Peyer's patch (tissue), 4 donors: ENCODE measurements around the gene AMZ1. TPM values are rescaled to one million over a fixed set of nuclear protein-coding genes. Genes with fewer than 3 reads are reported as not detected.
"Not testable (repeated sequence)": the region's sequence is repeated elsewhere in the genome, so short reads cannot be mapped to it uniquely, and the experiment has no call there.

Experiments used
- DNase-seq, 3 donors: peaks; one replicate each; pipeline ENCODE4 v3.0.0-alpha.2; 2017 to 2019
- H3K27ac ChIP-seq, 4 donors: fragments of 200-600 bp; sonication (generic); one replicate each; pipeline ENCODE4 v1.5.1; 2016 to 2019
- H3K27me3 ChIP-seq, 2 donors: fragments of 200-600 bp; sonication (generic); one replicate each; pipeline ENCODE4 v1.5.1; 2019
- H3K36me3 ChIP-seq, 3 donors: fragments of 200-600 bp; sonication (generic); one replicate each; pipeline ENCODE4 v1.5.1; 2016 to 2019
- H3K4me1 ChIP-seq, 4 donors: fragments of 200-600 bp; sonication (generic); one replicate each; pipeline ENCODE4 v1.5.1; 2016 to 2019
- H3K4me3 ChIP-seq, 4 donors: fragments of 200-600 bp; sonication (generic); 1 replicate in 3 of 4; 2 replicates in 1 of 4; pipeline ENCODE4 v1.5.1; 2016 to 2019; ENCODE audit warnings: mild to moderate bottlenecking in 1 of 4
- H3K9me3 ChIP-seq, 4 donors: fragments of 200-600 bp; sonication (generic); one replicate each; pipeline ENCODE4 v1.5.1; 2016 to 2019; ENCODE audit warnings: mild to moderate bottlenecking in 1 of 4
- POLR2A ChIP-seq, 2 donors: fragments of 450-650 bp; IDR thresholded peaks; one replicate each; pipeline ENCODE4 v1.5.1; 2017; ENCODE audit warnings: antibody characterized with exemption in 2 of 2, mild to moderate bottlenecking in 2 of 2, moderate library complexity in 2 of 2
- total RNA-seq, 4 donors: library from RNA; depleted of rRNA; stranded (reverse); fragments of >200 nt; gene quantifications; one replicate each; pipeline ENCODE4 v1.1.0, GENCODE V29; 2016
- TF ChIP-seq, protein P1 (sequence below), 6 experiments: fragments of 450-650 bp in 4 of 6; fragments of 200-600 bp in 2 of 6; sonication (generic) in 1 of 6; IDR thresholded peaks; one replicate each; pipeline ENCODE4 v1.5.1; 2017 to 2019; ENCODE audit warnings: antibody characterized with exemption in 6 of 6, mild to moderate bottlenecking in 3 of 6, moderate library complexity in 1 of 6

Gene AMZ1
- total RNA-seq, 4 donors from 2014 or later = 0.67 TPM; not detected in 3

DNA sequence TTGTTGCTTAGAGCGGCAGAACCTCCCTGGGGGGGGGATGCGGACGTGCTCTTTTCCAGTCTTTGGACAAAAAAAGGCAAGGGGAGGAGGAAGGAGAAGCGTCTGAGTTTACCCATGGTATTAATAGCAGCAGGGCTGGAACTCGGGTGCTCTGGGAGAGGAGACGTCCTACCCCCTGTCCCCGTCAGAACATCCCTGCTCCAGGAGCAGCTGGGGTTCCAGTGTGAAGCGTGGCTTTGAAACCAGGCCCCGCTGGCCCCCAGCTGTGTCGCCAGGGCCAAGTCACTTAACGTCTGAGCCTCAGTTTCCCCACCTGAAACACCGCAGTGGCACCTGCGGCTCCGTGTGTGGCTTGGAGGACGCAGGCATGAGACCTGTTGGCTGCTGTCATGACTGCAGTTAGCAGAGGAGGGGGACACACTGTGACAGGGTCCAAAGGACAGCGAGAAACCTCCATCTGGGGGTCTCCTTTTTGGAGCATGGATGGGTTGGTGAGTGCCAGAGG is 1.4 kb downstream of the AMZ1 start:
- TF ChIP-seq POLR2A (IDR thresholded peaks at IDR 0.05) = no peak
- TF ChIP-seq, protein P1, sequence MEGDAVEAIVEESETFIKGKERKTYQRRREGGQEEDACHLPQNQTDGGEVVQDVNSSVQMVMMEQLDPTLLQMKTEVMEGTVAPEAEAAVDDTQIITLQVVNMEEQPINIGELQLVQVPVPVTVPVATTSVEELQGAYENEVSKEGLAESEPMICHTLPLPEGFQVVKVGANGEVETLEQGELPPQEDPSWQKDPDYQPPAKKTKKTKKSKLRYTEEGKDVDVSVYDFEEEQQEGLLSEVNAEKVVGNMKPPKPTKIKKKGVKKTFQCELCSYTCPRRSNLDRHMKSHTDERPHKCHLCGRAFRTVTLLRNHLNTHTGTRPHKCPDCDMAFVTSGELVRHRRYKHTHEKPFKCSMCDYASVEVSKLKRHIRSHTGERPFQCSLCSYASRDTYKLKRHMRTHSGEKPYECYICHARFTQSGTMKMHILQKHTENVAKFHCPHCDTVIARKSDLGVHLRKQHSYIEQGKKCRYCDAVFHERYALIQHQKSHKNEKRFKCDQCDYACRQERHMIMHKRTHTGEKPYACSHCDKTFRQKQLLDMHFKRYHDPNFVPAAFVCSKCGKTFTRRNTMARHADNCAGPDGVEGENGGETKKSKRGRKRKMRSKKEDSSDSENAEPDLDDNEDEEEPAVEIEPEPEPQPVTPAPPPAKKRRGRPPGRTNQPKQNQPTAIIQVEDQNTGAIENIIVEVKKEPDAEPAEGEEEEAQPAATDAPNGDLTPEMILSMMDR (IDR thresholded peaks at IDR 0.05) = no peak
- no peak overlapping the region for H3K4me3 ChIP-seq
- peaks cover 0 to 18% (median 16%) of the 10 kb centered on the region in 4 donors for H3K4me1 ChIP-seq
- peaks cover 0 to 22% of the 10 kb centered on the region in 2 donors for H3K27me3 ChIP-seq
- H3K36me3 ChIP-seq = no peaks in the 10 kb centered on the region
- no peak overlapping the region for H3K27ac ChIP-seq
- no peak for DNase-seq
- no peaks in the 10 kb centered on the region for H3K9me3 ChIP-seq

DNA sequence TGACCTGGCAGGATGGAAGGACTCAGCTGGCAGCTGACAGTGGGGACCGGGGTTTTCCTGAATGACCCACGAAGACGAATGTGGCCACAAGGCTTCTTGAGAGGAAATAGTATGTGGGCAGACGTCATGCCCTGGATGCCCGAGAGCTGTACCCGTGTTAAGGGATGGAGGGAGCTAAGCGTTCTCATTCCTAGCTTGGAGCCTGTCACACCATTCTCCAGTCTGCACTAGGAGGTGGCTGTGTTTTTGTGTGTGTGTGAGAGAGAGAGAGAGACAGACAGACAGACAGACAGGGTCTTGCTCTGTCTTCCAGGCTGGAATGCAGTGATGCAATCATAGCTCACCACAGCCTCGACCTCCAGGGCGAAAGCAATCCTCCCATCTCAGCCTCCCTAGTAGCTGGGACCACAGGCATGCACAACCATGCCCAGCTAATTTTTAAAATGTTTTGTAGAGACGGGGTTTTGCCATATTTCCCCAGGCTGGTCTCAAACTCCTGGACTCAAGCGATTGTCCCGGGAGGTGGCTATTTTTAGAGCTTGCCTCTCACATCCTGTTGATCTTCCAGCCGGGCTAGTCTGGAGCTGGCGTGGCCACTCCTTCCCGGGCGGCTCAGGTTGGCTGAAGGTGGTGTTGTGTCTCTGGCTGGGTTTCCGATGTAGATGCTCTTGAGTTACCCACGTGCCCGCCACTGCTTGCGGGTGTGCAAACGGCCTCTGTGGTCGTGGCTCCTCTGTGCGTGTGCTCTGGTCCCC is 2.1 kb downstream of the AMZ1 start:
- Histone ChIP-seq H3K9me3 (no peaks in the 10 kb centered on the region), H3K27ac (no peak overlapping the region), H3K27me3 (peaks cover 0 to 22% of the 10 kb centered on the region in 2 donors), H3K4me1 (peaks cover 0 to 18% (median 16%) of the 10 kb centered on the region in 4 donors), H3K36me3 (no peaks in the 10 kb centered on the region), H3K4me3 (no peak overlapping the region)
- TF ChIP-seq POLR2A (IDR thresholded peaks at IDR 0.05) = no peak
- TF ChIP-seq, protein P1 (IDR thresholded peaks at IDR 0.05) = no peak
- DNase-seq = no peak

DNA sequence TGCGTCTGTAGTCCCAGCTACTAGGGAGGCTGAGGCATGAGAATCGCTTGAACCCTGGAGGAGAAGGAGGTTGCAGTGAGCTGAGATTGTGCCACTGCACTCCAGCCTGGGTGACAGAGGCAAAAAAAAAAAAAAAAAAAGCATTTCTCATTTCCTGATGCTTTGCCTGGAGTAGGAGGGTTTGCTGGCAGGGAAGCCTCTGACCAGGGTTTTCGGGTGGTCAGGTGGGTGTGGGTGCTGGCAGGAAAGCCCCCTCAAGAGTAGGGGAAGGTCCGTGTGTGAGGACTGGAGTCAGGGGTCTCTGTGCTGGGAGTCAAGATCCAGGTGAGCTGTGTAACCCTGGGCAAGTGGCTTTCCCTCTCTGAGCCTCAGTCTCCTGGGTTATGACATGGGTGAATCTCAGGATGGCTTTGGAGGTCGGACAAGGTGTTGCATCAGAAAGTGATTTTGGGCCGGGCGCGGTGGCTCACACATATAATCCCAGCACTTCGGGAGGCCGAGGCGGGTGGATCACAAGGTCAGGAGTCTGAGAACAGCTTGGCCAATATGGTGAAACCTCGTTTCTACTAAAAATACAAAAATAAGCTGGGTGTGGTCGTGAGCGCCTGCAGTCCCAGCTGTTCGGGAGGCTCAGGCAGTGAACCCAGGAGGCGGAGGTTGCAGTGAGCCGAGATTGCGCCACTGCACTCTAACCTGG is 3.2 kb downstream of the AMZ1 start:
- H3K36me3 ChIP-seq = no peaks in the 10 kb centered on the region
- TF ChIP-seq POLR2A (IDR thresholded peaks at IDR 0.05) = no peak
- TF ChIP-seq, protein P1 (IDR thresholded peaks at IDR 0.05) = no peak
- peaks cover 0 to 18% (median 16%) of the 10 kb centered on the region in 4 donors for H3K4me1 ChIP-seq
- H3K27me3 ChIP-seq = peaks cover 0 to 22% of the 10 kb centered on the region in 2 donors
- no peak overlapping the region for H3K27ac ChIP-seq
- no peak for DNase-seq
- no peak overlapping the region for H3K4me3 ChIP-seq
- no peaks in the 10 kb centered on the region for H3K9me3 ChIP-seq

DNA sequence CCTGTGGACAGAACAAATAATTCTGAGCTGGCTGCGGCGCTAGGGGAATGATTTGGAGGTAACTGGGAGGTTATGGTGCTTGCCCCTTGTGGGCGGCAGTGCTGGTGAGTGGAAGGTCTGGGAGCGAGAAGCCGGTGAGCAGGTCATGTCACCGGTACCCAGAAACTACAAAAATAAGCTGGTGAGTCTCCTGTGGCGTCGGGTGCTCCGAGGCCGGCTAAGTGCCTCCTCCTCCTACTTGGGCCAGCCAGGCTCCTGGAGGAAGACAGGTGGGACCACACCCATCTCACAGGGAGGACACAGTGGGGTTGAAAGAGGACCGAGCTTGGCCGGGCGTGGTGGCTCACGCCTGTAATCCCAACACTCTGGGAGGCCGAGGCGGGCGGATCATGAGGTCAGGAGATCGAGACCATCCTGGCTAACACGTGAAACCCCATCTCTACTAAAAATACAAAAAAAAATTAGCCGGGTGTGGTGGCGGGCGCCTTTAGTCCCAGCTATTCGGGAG is 4.0 kb downstream of the AMZ1 start:
- peaks cover 0 to 22% of the 10 kb centered on the region in 2 donors for H3K27me3 ChIP-seq
- H3K4me1 ChIP-seq = peaks cover 0 to 18% (median 16%) of the 10 kb centered on the region in 4 donors
- DNase-seq, H3K27ac ChIP-seq, H3K36me3 ChIP-seq, H3K4me3 ChIP-seq, H3K9me3 ChIP-seq: not testable (repeated sequence)

DNA sequence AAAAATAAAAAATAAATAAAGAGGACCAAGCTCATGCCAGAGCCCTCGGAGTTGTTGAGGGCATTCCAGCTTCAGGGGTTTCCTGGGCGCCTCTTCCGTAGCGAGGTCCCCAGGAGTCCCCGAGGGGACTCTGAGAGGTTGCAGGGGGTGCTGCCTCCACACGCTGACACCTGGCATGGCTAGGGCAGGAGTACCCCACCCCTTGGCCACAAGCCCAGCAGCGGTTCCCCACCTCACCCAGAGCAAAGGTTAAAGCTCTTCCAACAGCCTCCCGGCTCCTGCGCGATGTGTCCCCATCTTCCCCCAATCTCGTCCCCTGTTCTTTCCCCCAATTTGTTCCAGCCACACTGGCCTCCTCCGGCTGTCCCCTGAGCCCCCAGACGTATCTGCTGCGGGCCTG is 4.5 kb downstream of the AMZ1 start:
- TF ChIP-seq POLR2A (IDR thresholded peaks at IDR 0.05) = no peak
- TF ChIP-seq, protein P1 (IDR thresholded peaks at IDR 0.05) = no peak

DNA sequence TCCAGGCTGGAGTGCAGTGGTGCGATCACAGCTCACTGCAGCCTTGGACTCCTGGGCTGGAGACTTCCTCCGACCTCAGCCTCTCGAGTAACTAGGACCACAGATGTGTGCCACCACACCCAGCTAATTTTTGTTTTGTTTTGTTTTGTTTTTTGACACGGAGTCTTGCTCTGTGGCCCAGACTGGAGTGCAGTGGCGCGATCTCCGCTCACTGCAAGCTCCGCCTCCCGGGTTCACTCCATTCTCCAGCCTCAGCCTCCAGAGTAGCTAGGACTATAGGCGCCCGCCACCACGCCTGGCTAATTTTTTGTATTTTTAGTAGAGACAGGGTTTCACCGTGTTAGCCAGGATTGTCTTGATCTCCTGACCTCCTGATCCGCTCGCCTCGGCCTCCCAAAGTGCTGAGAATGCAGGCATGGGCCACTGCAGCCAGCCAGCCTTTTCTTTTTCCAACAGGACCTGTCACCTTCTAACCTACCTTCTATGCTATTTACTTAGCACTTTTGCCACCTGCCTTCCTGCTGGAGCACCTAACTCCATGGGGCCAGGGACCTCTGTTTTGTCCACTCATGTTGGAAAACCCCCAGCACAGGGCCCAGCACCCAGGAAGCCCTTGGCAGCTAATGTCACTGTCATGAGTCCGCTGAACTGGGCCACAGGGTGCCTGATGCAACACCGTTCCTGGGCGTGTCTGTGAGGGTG is 5.6 kb downstream of the AMZ1 start:
- H3K9me3 ChIP-seq, DNase-seq, H3K27ac ChIP-seq, H3K4me3 ChIP-seq, H3K36me3 ChIP-seq, H3K27me3 ChIP-seq: not testable (repeated sequence)
- H3K4me1 ChIP-seq = peaks cover 0 to 11% (median 5%) of the 10 kb centered on the region in 4 donors

More for the DNA sequence above, 4.5 kb downstream of the AMZ1 start:
- no peak overlapping the region for H3K27ac ChIP-seq
- H3K36me3 ChIP-seq = no peaks in the 10 kb centered on the region
- H3K27me3 ChIP-seq = peaks cover 0 to 19% of the 10 kb centered on the region in 2 donors
- H3K9me3 ChIP-seq = no peaks in the 10 kb centered on the region
- H3K4me1 ChIP-seq = peaks cover 0 to 18% (median 15%) of the 10 kb centered on the region in 4 donors
- no peak for DNase-seq
- no peak overlapping the region for H3K4me3 ChIP-seq

DNA sequence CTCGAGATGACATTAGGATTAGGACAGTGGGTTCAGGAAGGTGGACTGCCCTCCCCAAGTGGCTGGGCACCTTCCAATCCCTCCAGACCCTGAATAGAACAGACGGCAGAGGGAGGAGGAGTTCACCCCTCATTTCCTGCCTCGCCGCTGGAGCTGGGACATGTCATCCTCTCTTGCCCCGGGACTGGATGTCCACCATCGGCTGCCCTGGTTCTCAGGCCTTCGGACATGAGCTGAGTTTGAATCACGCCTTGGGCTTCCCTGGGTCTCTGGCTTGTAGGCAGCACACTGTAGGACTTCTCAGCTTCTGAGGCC is 6.1 kb downstream of the AMZ1 start:
- not testable (repeated sequence) for H3K27ac ChIP-seq, H3K9me3 ChIP-seq, H3K27me3 ChIP-seq, H3K36me3 ChIP-seq, DNase-seq, H3K4me3 ChIP-seq
- H3K4me1 ChIP-seq = peaks cover 0 to 11% (median 1%) of the 10 kb centered on the region in 4 donors
